ENCODE measurements around the gene HOXB5. TPM values are rescaled to one million over a fixed set of nuclear protein-coding genes. Genes with fewer than 3 reads are reported as not detected.

HOXB5 gene
- total and polyA plus RNA-seq, 2 donors (not counting 1 experiment from before 2014, with no cell fraction given), result not detected

DNA sequence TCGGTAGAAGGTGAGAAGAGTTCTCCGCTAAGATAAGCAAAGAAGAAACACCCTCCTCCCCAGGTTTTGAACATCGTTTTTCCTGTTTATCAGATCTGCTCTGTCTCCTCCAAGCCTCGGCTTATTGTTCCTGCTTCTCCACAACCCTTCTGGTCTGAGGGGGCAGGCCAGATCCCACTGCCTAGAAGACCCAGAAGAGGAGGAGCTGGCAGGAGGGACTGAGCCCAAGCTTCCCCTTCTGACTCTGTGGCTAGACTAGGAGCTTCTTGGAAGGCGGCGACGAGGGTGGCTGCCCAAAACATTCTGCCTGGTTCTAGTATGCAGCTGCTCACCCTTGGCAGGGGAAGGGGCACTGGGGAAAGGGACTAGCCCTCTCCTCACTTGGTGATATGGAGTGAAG, 5.2 kb upstream of the HOXB5 start:
- no peak for TF ChIP-seq EZH2 (IDR thresholded peaks at IDR 0.05; ENCODE audit: borderline replicate concordance, insufficient read depth, low read depth, low read length, poor library complexity, severe bottlenecking)
- TF ChIP-seq CTCF (IDR thresholded peaks at IDR 0.05), result no peak
- ChIA-PET CTCF (interaction anchor here (0.7 to 1.1 kb wide), 3 partner anchors 8 to 98 kb away, joined by 3 to 6 read pairs (median 4); no protein-coding TSS in a partner anchor), POLR2A (no interaction called here)
- no peak for ATAC-seq (ENCODE audit: low read depth)
- H3K9me3 ChIP-seq (ENCODE audit: control extremely low read depth in 1 of 3, control insufficient read depth in 2 of 3, insufficient read depth in 1 of 3, low read length in 2 of 3), result peaks cover 0 to 30% (median 0%) of the 10 kb centered on the region in 3 donors
- DNase-seq, result peak; percentile 35
- H3K4me3 ChIP-seq (ENCODE audit: control extremely low read depth in 1 of 5, extremely low read depth in 1 of 5, insufficient read depth in 1 of 5, low read depth in 2 of 5, low read length in 4 of 5), result no peak overlapping the region
- H2AFZ ChIP-seq (ENCODE audit: insufficient read depth, low read depth, low read length, poor library complexity, severe bottlenecking), result no peak overlapping the region
- Mint-ChIP-seq H3K27me3 (peaks cover 85% of the 10 kb centered on the region), H3K4me3 (peak overlapping the region; percentile 81), H3K27ac (no peak overlapping the region), H3K4me1 (peaks cover 35% of the 10 kb centered on the region), H3K9me3 (ENCODE audit: insufficient read depth) (no peaks in the 10 kb centered on the region)
- H3K36me3 ChIP-seq (replicated peaks in 1 of 2; ENCODE audit: control extremely low read depth in 1 of 2, control insufficient read depth in 1 of 2, extremely low read depth in 1 of 2, insufficient read depth in 2 of 2, low read length in 1 of 2), result no peaks in the 10 kb centered on the region
- no peak overlapping the region for H3K27ac ChIP-seq (ENCODE audit: low read length in 2 of 2)
- H3K4me1 ChIP-seq (ENCODE audit: control insufficient read depth in 2 of 2, insufficient read depth in 2 of 2, low read length in 2 of 2), result peaks cover 40 to 45% of the 10 kb centered on the region in 2 donors
- no peak overlapping the region for H3K9ac ChIP-seq (ENCODE audit: low read length)
- no peak overlapping the region for H3K4me2 ChIP-seq (replicated peaks; ENCODE audit: low read depth, low read length, poor library complexity, severe bottlenecking)
- peaks cover 8% of the 10 kb centered on the region for H4K20me1 ChIP-seq (ENCODE audit: control insufficient read depth, insufficient read depth, low read length, poor library complexity, severe bottlenecking)
- H3K27me3 ChIP-seq (replicated peaks in 1 of 4; ENCODE audit: control extremely low read depth in 1 of 4, control insufficient read depth in 3 of 4, insufficient read depth in 4 of 4, low read length in 3 of 4), result peaks cover 0 to 100% (median 77%) of the 10 kb centered on the region in 4 experiments
- intact Hi-C loops (cut with micrococcal nuclease), result loop anchor here (5.0 kb wide), 1 partner anchor 129 kb away; the partner anchor contains the start of gene HOXB13
- WGBS (ENCODE audit: insufficient coverage), result 74% methylated on average over 5 of the region's 7 CpGs
- H3K79me2 ChIP-seq (ENCODE audit: control insufficient read depth, insufficient read depth, low read length), result no peaks in the 10 kb centered on the region
